Measurements from ENCODE around the gene CAVIN1. TPM values are rescaled to one million over a fixed set of nuclear protein-coding genes. Genes with fewer than 3 reads are reported as not detected.

The CAVIN1 gene
- total and polyA plus RNA-seq, 2 donors (not counting 3 experiments of a cell fraction or from before 2014, with no cell fraction given): 303 to 663 TPM

- H3K79me2 ChIP-seq (ENCODE audit: control insufficient read depth, insufficient read depth, low read length): peaks cover 94% of the 10 kb centered on the region
- H4K20me1 ChIP-seq (replicated peaks; ENCODE audit: control insufficient read depth, extremely low read depth, insufficient read depth, low read length): no peaks in the 10 kb centered on the region
- no peaks in the 10 kb centered on the region for H3K27me3 ChIP-seq (ENCODE audit: control insufficient read depth in 2 of 2, insufficient read depth in 2 of 2, low read length in 2 of 2)
- no peaks in the 10 kb centered on the region for H3K9me3 ChIP-seq (replicated peaks; ENCODE audit: control insufficient read depth, insufficient read depth, low read length)
- no peak overlapping the region for H3K4me2 ChIP-seq (ENCODE audit: insufficient read depth, low read length)
- peaks cover 2 to 5% of the 10 kb centered on the region in 2 experiments for H3K36me3 ChIP-seq (ENCODE audit: control insufficient read depth in 2 of 2, extremely low read depth in 1 of 2, insufficient read depth in 2 of 2, low read length in 2 of 2)
- FAIRE-seq (peak; percentile 63), DNase-seq (ENCODE audit: low read depth, low spot score) (no peak)
- no peak overlapping the region for H3K27ac ChIP-seq (ENCODE audit: insufficient read depth, low read depth, low read length)
- no peak overlapping the region for H3K9ac ChIP-seq (replicated peaks; ENCODE audit: extremely low read depth, insufficient read depth, low read length)
- no peaks in the 10 kb centered on the region for H3K9me1 ChIP-seq (replicated peaks; ENCODE audit: control insufficient read depth, extremely low read depth, insufficient read depth, low read length)
- H3K4me1 ChIP-seq (ENCODE audit: control insufficient read depth, extremely low read depth, insufficient read depth, low read length): peaks cover 67% of the 10 kb centered on the region
- dilution Hi-C loops (cut with MboI; ENCODE audit: extremely low pct_ligation_motif_present, low sequenced_read_pairs): no loop called here
- TF ChIP-seq POLR2A (IDR thresholded peaks at IDR 0.05; ENCODE audit: low read depth, low read length) (no peak), MYC (IDR thresholded peaks at IDR 0.05; ENCODE audit: low read depth, low read length) (no peak), FOS (IDR thresholded peaks at IDR 0.05; ENCODE audit: borderline replicate concordance, insufficient read depth, low read length) (no peak), POLR2AphosphoS5 (IDR thresholded peaks at IDR 0.05; ENCODE audit: insufficient read depth, low read depth, low read length) (peak; percentile 18)
- TF ChIP-seq, protein P1, sequence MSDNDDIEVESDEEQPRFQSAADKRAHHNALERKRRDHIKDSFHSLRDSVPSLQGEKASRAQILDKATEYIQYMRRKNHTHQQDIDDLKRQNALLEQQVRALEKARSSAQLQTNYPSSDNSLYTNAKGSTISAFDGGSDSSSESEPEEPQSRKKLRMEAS (IDR thresholded peaks at IDR 0.05; ENCODE audit: insufficient read depth, insufficient read length): no peak
- BruUV-seq (replicated peaks): no TSS peak
- intact Hi-C loops (cut with micrococcal nuclease): no loop called here
- CTCF ChIA-PET: interaction anchor here (1.0 to 4.9 kb wide), 7 partner anchors 7 to 114 kb away, joined by 3 to 24 read pairs (median 5); partner anchors contain the start of gene CAVIN1
- POLR2A ChIA-PET: interaction anchor here (6.4 kb wide), 1 partner anchor 8 kb away, joined by 71 read pairs; the partner anchor contains the start of gene CAVIN1
- no peak overlapping the region for H2AFZ ChIP-seq (ENCODE audit: low read depth, low read length)
- H3K4me3 ChIP-seq (replicated peaks in 1 of 3; ENCODE audit: insufficient read depth in 1 of 3, low read depth in 1 of 3, low read length in 3 of 3): no peak overlapping the region
These were observed 9.5 kb downstream of the CAVIN1 start for GRCh38 chr17:42413464-42414040.

DNA sequence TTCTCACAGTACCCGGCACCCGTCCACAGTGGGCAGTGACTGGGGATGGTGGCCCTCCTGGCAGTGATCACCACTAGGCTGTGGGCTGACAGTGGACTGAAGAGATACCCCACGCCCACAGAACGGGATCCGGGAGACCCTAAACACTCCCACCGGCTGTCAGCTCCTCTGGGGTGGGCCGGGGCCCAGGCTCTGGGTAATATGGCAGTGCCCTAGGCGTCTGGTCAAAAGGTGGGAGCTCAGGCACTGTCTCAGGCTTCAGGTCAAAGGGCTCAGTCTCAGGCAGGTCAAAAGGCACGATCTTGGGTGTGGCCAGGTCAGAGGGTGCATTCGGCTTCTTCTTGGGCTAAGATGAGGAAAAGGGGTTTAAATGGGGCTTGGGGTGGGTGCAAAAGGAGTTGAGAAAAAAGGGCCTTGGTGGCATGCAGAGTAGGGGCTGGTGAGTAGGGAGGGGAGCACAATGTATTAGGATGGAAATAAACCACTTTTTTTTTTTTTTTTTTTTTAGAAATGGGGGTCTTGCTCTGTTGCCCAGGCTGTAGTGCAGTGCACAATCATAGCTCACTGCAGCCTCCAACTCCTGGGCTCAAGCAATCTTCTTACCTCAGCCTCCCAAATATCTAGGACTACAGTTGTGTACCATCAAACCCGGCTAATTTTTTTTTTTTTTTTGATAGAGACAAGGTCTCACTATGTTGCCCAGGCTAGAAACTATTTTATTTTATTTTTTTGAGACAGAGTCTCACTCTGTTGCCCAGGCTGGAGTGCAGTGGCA is 11.0 kb downstream of the CAVIN1 start:
- H3K27ac ChIP-seq (ENCODE audit: insufficient read depth, low read depth, low read length): no peak overlapping the region
- no TSS peak for BruUV-seq (replicated peaks)
- DNase-seq (ENCODE audit: low read depth, low spot score): no peak
- peaks cover 2 to 5% of the 10 kb centered on the region in 2 experiments for H3K36me3 ChIP-seq (ENCODE audit: control insufficient read depth in 2 of 2, extremely low read depth in 1 of 2, insufficient read depth in 2 of 2, low read length in 2 of 2)
- H3K4me1 ChIP-seq (ENCODE audit: control insufficient read depth, extremely low read depth, insufficient read depth, low read length): peaks cover 68% of the 10 kb centered on the region
- no peaks in the 10 kb centered on the region for H3K9me1 ChIP-seq (replicated peaks; ENCODE audit: control insufficient read depth, extremely low read depth, insufficient read depth, low read length)
- no peak overlapping the region for H3K9ac ChIP-seq (replicated peaks; ENCODE audit: extremely low read depth, insufficient read depth, low read length)
- TF ChIP-seq MYC (IDR thresholded peaks at IDR 0.05; ENCODE audit: low read depth, low read length): no peak
- TF ChIP-seq, protein P2, sequence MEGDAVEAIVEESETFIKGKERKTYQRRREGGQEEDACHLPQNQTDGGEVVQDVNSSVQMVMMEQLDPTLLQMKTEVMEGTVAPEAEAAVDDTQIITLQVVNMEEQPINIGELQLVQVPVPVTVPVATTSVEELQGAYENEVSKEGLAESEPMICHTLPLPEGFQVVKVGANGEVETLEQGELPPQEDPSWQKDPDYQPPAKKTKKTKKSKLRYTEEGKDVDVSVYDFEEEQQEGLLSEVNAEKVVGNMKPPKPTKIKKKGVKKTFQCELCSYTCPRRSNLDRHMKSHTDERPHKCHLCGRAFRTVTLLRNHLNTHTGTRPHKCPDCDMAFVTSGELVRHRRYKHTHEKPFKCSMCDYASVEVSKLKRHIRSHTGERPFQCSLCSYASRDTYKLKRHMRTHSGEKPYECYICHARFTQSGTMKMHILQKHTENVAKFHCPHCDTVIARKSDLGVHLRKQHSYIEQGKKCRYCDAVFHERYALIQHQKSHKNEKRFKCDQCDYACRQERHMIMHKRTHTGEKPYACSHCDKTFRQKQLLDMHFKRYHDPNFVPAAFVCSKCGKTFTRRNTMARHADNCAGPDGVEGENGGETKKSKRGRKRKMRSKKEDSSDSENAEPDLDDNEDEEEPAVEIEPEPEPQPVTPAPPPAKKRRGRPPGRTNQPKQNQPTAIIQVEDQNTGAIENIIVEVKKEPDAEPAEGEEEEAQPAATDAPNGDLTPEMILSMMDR (IDR thresholded peaks at IDR 0.05; ENCODE audit: extremely low read depth in 1 of 2, insufficient read depth in 1 of 2, low read depth in 1 of 2, low read length in 2 of 2): no peak
- TF ChIP-seq JUN (IDR thresholded peaks at IDR 0.05; ENCODE audit: borderline replicate concordance, insufficient read depth, insufficient read length, low read depth): no peak
- TF ChIP-seq, protein P1 (IDR thresholded peaks at IDR 0.05; ENCODE audit: insufficient read depth, insufficient read length): no peak
- no peak for TF ChIP-seq GATA2 (IDR thresholded peaks at IDR 0.05; ENCODE audit: insufficient read depth, insufficient read length, low read depth, low read length)
- TF ChIP-seq FOS (IDR thresholded peaks at IDR 0.05; ENCODE audit: borderline replicate concordance, insufficient read depth, low read length): no peak
- TF ChIP-seq POLR2AphosphoS5 (IDR thresholded peaks at IDR 0.05; ENCODE audit: insufficient read depth, low read depth, low read length): no peak
- no peak for TF ChIP-seq POLR2A (IDR thresholded peaks at IDR 0.05; ENCODE audit: low read depth, low read length)
- TF ChIP-seq EZH2 (IDR thresholded peaks at IDR 0.05; ENCODE audit: borderline replicate concordance, low read depth, low read length, severe bottlenecking): no peak
- FAIRE-seq: no peak
- no peaks in the 10 kb centered on the region for H3K27me3 ChIP-seq (ENCODE audit: control insufficient read depth in 2 of 2, insufficient read depth in 2 of 2, low read length in 2 of 2)
- no peak overlapping the region for H3K4me2 ChIP-seq (ENCODE audit: insufficient read depth, low read length)
- no peak overlapping the region for H3K4me3 ChIP-seq (replicated peaks in 1 of 3; ENCODE audit: insufficient read depth in 1 of 3, low read depth in 1 of 3, low read length in 3 of 3)
- ChIA-PET CTCF (interaction anchor here (1.0 to 4.9 kb wide), 4 partner anchors 100 to 115 kb away, joined by 3 to 24 read pairs (median 4); no protein-coding TSS in a partner anchor), POLR2A (interaction anchor here (6.4 kb wide), 1 partner anchor 9 kb away, joined by 71 read pairs; the partner anchor contains the start of gene CAVIN1)
- no peak overlapping the region for H2AFZ ChIP-seq (ENCODE audit: low read depth, low read length)
- dilution Hi-C loops (cut with MboI; ENCODE audit: extremely low pct_ligation_motif_present, low sequenced_read_pairs): no loop called here
- H4K20me1 ChIP-seq (replicated peaks; ENCODE audit: control insufficient read depth, extremely low read depth, insufficient read depth, low read length): no peaks in the 10 kb centered on the region
- H3K79me2 ChIP-seq (ENCODE audit: control insufficient read depth, insufficient read depth, low read length): peaks cover 93% of the 10 kb centered on the region
- H3K9me3 ChIP-seq (replicated peaks; ENCODE audit: control insufficient read depth, insufficient read depth, low read length): no peaks in the 10 kb centered on the region
- intact Hi-C loops (cut with micrococcal nuclease): no loop called here

All from endothelial cell of umbilical vein (primary cell).